Measurements from ENCODE around the gene RBM33.

The RBM33 gene

GRCh38 chr7:155805826-155806095 lies 161.3 kb downstream of the RBM33 start:
- Histone ChIP-seq H3K27ac (ENCODE audit: extremely low read depth, low read depth, low read length) (no peak overlapping the region), H3K9me3 (ENCODE audit: control insufficient read depth, insufficient read depth, low read depth, low read length) (no peaks in the 10 kb centered on the region), H3K36me3 (ENCODE audit: control insufficient read depth in 2 of 2, insufficient read depth in 1 of 2, low read length in 2 of 2) (no peaks in the 10 kb centered on the region), H3K4me3 (ENCODE audit: low read depth, low read length) (no peak overlapping the region), H3K4me1 (ENCODE audit: control insufficient read depth, insufficient read depth, low read length) (peaks cover 3% of the 10 kb centered on the region; the same call in 1 of the 2 replicates)
- ChIA-PET CTCF (interaction anchor here (0.7 to 1.2 kb wide), 2 partner anchors 135 to 881 kb away, joined by 3 read pairs; no protein-coding TSS in a partner anchor), POLR2A (no interaction called here)
- TF ChIP-seq ZBTB44 (tag by site-specific recombination; IDR thresholded peaks at IDR 0.05) (no peak), MZF1 (tag by site-specific recombination; IDR thresholded peaks at IDR 0.05; ENCODE audit: borderline replicate concordance) (no peak), ZNF148 (tag by site-specific recombination; IDR thresholded peaks at IDR 0.05; ENCODE audit: borderline replicate concordance) (no peak), ZNF48 (tag by site-specific recombination; IDR thresholded peaks at IDR 0.05) (no peak), KLF16 (tag by site-specific recombination; IDR thresholded peaks at IDR 0.05) (no peak), ZNF501 (tag by site-specific recombination; IDR thresholded peaks at IDR 0.05) (no peak), SALL2 (tag by site-specific recombination; IDR thresholded peaks at IDR 0.05; ENCODE audit: borderline replicate concordance) (no peak), BCL11A (tag by site-specific recombination; IDR thresholded peaks at IDR 0.05; ENCODE audit: low read depth) (no peak), ZNF473 (tag by site-specific recombination; IDR thresholded peaks at IDR 0.05) (no peak), ZSCAN30 (tag by site-specific recombination; IDR thresholded peaks at IDR 0.05) (no peak), ZNF280C (tag by site-specific recombination; IDR thresholded peaks at IDR 0.05) (no peak), SP3 (tag by site-specific recombination; IDR thresholded peaks at IDR 0.05) (no peak), ZSCAN4 (tag by site-specific recombination; IDR thresholded peaks at IDR 0.05) (no peak), ZNF140 (tag by site-specific recombination; IDR thresholded peaks at IDR 0.05) (no peak)

GRCh38 chr7:155806096-155806871 lies 161.8 kb downstream of the RBM33 start:
- Histone ChIP-seq H3K4me3 (ENCODE audit: low read depth, low read length) (no peak overlapping the region), H3K4me1 (ENCODE audit: control insufficient read depth, insufficient read depth, low read length) (peaks cover 5% of the 10 kb centered on the region; the same call in 1 of the 2 replicates), H3K9me3 (ENCODE audit: control insufficient read depth, insufficient read depth, low read depth, low read length) (no peaks in the 10 kb centered on the region), H3K36me3 (ENCODE audit: control insufficient read depth in 2 of 2, insufficient read depth in 1 of 2, low read length in 2 of 2) (no peaks in the 10 kb centered on the region), H3K27ac (ENCODE audit: extremely low read depth, low read depth, low read length) (no peak overlapping the region)
- ChIA-PET CTCF (interaction anchor here (0.7 to 1.2 kb wide), 2 partner anchors 135 to 881 kb away, joined by 3 read pairs; no protein-coding TSS in a partner anchor), POLR2A (no interaction called here)
- TF ChIP-seq ZNF677 (tag by site-specific recombination; IDR thresholded peaks at IDR 0.05) (no peak), PRDM4 (tag by site-specific recombination; IDR thresholded peaks at IDR 0.05) (no peak), ZNF174 (tag by site-specific recombination; IDR thresholded peaks at IDR 0.05) (no peak), ELK4 (IDR thresholded peaks at IDR 0.05; ENCODE audit: borderline replicate concordance, low read depth, low read length) (no peak), BCL6B (tag by site-specific recombination; IDR thresholded peaks at IDR 0.05) (no peak), ZNF561 (tag by site-specific recombination; IDR thresholded peaks at IDR 0.05; ENCODE audit: borderline replicate concordance) (no peak), ZSCAN16 (tag by site-specific recombination; IDR thresholded peaks at IDR 0.05) (no peak)
